HG02571 (cell line): ENCODE data around the gene WHRN.

ENCODE experiments used
- ATAC-seq: cut with Tn5 transposase; IDR thresholded peaks from one replicate; pipeline ENCODE4 v1.9.1; 2021; ENCODE audit warnings: mild to moderate bottlenecking, moderate library complexity; ENCODE audit not compliant: unreplicated experiment

WHRN gene

GRCh38 chr9:114493521-114494184 lies 11.6 kb downstream of the WHRN start:
- ATAC-seq, result no peak

- ATAC-seq, result no peak
Measured at GRCh38 chr9:114492991-114493390, 12.3 kb downstream of the WHRN start.

GRCh38 chr9:114491430-114492003 lies 13.8 kb downstream of the WHRN start:
- no peak for ATAC-seq

GRCh38 chr9:114489928-114490327 lies 15.3 kb downstream of the WHRN start:
- ATAC-seq, result no peak

- no peak for ATAC-seq
Measured at GRCh38 chr9:114488398-114489129, 16.7 kb downstream of the WHRN start.

GRCh38 chr9:114487607-114488300 lies 17.5 kb downstream of the WHRN start:
- no peak for ATAC-seq

GRCh38 chr9:114486205-114486963 lies 18.9 kb downstream of the WHRN start:
- ATAC-seq, result no peak

- ATAC-seq, result peak; percentile 66
Measured at GRCh38 chr9:114484854-114485443, 20.3 kb downstream of the WHRN start.

GRCh38 chr9:114484215-114484853 lies 20.9 kb downstream of the WHRN start:
- ATAC-seq, result no peak

- no peak for ATAC-seq
Measured at GRCh38 chr9:114483499-114483898, 21.8 kb downstream of the WHRN start.

- ATAC-seq, result no peak
Measured at GRCh38 chr9:114482593-114482992, 22.7 kb downstream of the WHRN start.

- ATAC-seq, result no peak
Measured at GRCh38 chr9:114481789-114482188, 23.5 kb downstream of the WHRN start.

GRCh38 chr9:114480746-114481435 lies 24.4 kb downstream of the WHRN start:
- no peak for ATAC-seq

- no peak for ATAC-seq
Measured at GRCh38 chr9:114478871-114479270, 26.4 kb downstream of the WHRN start.

GRCh38 chr9:114478459-114478858 lies 26.8 kb downstream of the WHRN start:
- ATAC-seq, result no peak

- no peak for ATAC-seq
Measured at GRCh38 chr9:114477642-114478041, 27.6 kb downstream of the WHRN start.

- no peak for ATAC-seq
Measured at GRCh38 chr9:114476891-114477469, 28.3 kb downstream of the WHRN start.

- ATAC-seq, result no peak
Measured at GRCh38 chr9:114475412-114476135, 29.7 kb downstream of the WHRN start.
